ENCODE measurements around the gene SLC36A4.

SLC36A4 gene

DNA sequence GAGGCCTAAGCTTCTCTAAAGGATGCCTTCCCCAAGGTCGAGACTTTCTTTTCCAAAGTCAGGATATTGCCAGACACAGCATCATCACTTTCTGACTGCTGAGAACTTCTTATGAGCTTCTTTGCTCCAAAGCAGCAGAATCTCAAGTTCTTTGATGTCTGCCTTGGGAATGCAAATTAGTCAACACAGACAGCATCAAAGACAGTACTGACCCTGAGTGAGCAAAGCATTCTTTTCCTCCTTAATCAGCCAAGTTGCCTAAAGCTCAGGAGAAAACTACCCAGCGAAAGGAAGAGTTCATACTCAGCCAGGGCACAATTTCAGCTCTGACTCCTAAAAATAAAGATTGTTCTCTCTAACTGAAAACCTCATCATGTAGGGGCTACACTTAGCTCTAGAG, 98.0 kb downstream of the SLC36A4 start:
- Histone ChIP-seq H3K27ac (ENCODE audit: low read depth, low read length) (no peak overlapping the region), H3K36me3 (ENCODE audit: control insufficient read depth in 1 of 2, insufficient read depth in 2 of 2, low read length in 2 of 2) (no peaks in the 10 kb centered on the region), H3K4me1 (ENCODE audit: control insufficient read depth in 1 of 2, insufficient read depth in 2 of 2, low read length in 2 of 2) (no peaks in the 10 kb centered on the region), H3K4me3 (ENCODE audit: low read depth in 1 of 2, low read length in 2 of 2) (no peak overlapping the region), H3K9ac (ENCODE audit: low read depth in 1 of 2, low read length in 2 of 2) (no peak overlapping the region), H3K9me3 (ENCODE audit: control insufficient read depth in 1 of 2, low read length in 2 of 2) (no peaks in the 10 kb centered on the region), H3K27me3 (ENCODE audit: control insufficient read depth in 1 of 2, insufficient read depth in 2 of 2, low read length in 2 of 2) (no peaks in the 10 kb centered on the region)

All from duodenal mucosa (tissue), 2 donors.